ENCODE data around the gene ANTXR2.
"Not testable (repeated sequence)": the region's sequence is repeated elsewhere in the genome, so short reads cannot be mapped to it uniquely, and the experiment has no call there.

Gene ANTXR2

DNA sequence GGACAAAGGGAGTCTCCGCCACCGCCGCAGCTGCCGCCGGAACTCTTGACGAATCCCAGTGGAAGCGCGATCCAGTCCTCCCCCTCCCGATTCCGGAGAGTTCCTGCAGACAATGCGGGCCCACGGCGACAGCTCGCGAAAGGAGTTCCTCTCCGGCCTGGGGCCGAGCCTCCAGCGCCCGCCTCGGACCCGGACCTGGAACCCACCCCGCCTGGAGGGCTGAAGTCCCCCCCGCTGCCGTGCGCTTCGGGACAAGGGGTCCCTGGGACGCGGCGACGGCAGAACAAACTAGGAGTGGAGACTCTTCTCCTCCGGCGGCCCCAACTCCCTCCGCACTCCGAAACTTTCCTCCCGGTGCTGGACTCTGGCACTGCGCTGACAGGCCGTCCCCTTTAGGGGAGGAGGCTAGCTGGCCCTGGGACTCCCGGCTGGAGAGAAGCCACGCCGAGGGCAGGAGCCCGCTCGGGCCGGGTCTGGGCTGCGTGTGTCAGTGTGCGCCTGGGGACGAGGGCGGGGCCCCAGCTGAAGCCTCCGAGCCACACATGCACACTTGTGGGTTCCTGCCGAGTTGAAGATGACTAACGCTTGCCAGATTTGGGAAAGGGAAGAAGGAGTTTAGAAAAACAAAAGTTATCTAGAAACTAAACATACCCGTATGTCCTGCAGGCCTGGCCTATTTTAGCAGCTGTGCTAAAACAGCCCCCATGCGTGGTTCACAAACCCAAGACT lies at the start of gene ANTXR2:
Gene ANTXR2 (minus strand): TSS at position 486 of the 729 bp plus-strand sequence. CDS start 669 bp downstream, outside the sequence.
- TF ChIP-seq, protein P1, sequence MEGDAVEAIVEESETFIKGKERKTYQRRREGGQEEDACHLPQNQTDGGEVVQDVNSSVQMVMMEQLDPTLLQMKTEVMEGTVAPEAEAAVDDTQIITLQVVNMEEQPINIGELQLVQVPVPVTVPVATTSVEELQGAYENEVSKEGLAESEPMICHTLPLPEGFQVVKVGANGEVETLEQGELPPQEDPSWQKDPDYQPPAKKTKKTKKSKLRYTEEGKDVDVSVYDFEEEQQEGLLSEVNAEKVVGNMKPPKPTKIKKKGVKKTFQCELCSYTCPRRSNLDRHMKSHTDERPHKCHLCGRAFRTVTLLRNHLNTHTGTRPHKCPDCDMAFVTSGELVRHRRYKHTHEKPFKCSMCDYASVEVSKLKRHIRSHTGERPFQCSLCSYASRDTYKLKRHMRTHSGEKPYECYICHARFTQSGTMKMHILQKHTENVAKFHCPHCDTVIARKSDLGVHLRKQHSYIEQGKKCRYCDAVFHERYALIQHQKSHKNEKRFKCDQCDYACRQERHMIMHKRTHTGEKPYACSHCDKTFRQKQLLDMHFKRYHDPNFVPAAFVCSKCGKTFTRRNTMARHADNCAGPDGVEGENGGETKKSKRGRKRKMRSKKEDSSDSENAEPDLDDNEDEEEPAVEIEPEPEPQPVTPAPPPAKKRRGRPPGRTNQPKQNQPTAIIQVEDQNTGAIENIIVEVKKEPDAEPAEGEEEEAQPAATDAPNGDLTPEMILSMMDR (IDR thresholded peaks at IDR 0.05; ENCODE audit: low read depth, low read length) = peak; percentile 4
- peak; percentile 98 for DNase-seq (ENCODE audit: low read depth, low spot score)
- H3K4me3 ChIP-seq (ENCODE audit: low read depth, low read length) = peak within 1 kb of the TSS; percentile 87
- in situ Hi-C loops (cut with HindIII; ENCODE audit: low sequenced_read_pairs) = no loop called here

DNA sequence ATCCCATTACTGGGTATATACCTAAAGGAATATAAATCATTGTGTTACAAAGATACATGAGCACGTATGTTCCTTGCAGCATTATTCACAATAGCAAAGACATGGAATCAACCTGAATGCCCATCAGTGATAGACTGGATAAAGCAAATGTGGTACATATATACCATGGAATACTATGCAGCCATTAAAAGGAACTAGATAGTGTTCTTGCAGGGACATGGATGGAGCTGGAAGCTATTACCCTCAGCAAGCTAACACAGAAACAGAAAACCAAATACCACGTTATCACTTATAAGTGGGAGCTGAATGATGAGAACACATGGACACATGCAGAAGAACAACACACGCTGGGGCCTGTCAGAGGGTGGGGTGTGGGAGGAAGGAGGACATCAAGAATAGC lies 48.8 kb upstream of the ANTXR2 start:
- in situ Hi-C loops (cut with HindIII; ENCODE audit: low sequenced_read_pairs); DNase-seq (ENCODE audit: low read depth, low spot score); H3K4me3 ChIP-seq (ENCODE audit: low read depth, low read length): not testable (repeated sequence)

GRCh38 chr4:80119620-80120019 lies 46.6 kb upstream of the ANTXR2 start:
- DNase-seq (ENCODE audit: low read depth, low spot score); H3K4me3 ChIP-seq (ENCODE audit: low read depth, low read length); in situ Hi-C loops (cut with HindIII; ENCODE audit: low sequenced_read_pairs): not testable (repeated sequence)

GRCh38 chr4:80116516-80116915 lies 43.5 kb upstream of the ANTXR2 start:
- no peak for DNase-seq (ENCODE audit: low read depth, low spot score)
- TF ChIP-seq, protein P1 (IDR thresholded peaks at IDR 0.05; ENCODE audit: low read depth, low read length) = no peak
- in situ Hi-C loops (cut with HindIII; ENCODE audit: low sequenced_read_pairs) = no loop called here
- no peak overlapping the region for H3K4me3 ChIP-seq (ENCODE audit: low read depth, low read length)

DNA sequence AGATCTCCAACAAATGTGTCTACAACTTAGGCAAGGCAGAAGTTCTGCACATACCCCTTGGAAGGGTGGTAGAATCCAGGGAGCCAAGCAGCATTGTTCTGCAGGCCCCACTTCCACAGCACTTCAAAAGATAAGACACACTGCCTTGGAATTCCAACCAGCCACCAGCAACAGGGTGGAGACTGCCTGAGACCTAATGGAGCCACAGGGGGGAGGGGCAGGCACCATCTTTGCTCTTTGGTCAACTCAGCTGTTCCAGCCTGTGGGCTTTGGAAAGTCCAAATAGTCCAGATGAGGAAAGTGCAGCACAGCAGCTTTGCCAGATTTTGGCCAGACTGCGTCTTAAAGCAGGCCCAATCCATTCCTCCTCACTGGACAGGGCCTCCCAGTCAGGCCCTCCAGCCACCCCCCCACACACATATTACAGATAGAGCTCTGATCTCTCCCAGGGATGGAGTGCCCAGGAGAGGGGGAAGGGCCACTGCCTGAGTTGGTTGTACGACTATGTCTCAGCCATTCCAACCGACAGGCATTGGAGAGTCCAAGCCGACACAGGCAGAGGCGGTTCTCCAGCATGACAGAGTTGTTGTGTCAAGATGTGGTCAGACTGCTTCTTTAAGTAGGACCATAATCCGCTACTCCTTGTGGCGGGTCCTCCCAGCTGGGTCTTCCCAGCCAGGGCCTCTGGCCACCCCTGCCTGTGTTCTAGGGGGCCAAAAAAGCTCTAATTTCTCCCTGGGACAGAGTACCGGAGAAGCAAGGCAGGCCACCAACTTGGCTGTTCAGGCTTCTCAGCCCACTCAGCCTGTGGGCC lies 42.5 kb upstream of the ANTXR2 start:
- TF ChIP-seq, protein P1 (IDR thresholded peaks at IDR 0.05; ENCODE audit: low read depth, low read length) = no peak
- DNase-seq (ENCODE audit: low read depth, low spot score) = no peak
- in situ Hi-C loops (cut with HindIII; ENCODE audit: low sequenced_read_pairs) = no loop called here

GRCh38 chr4:80114732-80115265 lies 41.8 kb upstream of the ANTXR2 start:
- TF ChIP-seq, protein P1 (IDR thresholded peaks at IDR 0.05; ENCODE audit: low read depth, low read length) = no peak
- DNase-seq (ENCODE audit: low read depth, low spot score) = no peak
- in situ Hi-C loops (cut with HindIII; ENCODE audit: low sequenced_read_pairs) = no loop called here
- no peak overlapping the region for H3K4me3 ChIP-seq (ENCODE audit: low read depth, low read length)

More for the DNA sequence above, 42.5 kb upstream of the ANTXR2 start:
- no peak overlapping the region for H3K4me3 ChIP-seq (ENCODE audit: low read depth, low read length)

DNA sequence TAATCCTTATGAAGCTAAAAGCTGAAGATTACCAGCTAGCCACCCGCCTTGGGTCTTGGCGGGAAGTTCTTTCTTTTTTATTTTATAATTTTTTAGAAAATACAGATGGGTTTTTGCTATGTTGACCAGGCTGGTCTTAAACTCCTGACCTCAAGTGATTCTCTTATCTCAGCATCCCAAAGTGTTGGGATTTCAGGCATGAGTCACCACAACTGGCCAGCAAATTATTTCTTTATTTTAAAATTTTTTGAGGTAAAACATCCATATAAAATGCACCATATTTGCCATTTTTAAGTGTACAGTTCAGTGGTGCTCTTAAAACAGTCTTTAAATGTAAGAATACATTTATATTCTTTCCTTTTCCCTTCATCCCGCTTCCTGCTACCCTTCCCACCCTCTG lies 40.6 kb upstream of the ANTXR2 start:
- TF ChIP-seq, protein P1 (IDR thresholded peaks at IDR 0.05; ENCODE audit: low read depth, low read length) = no peak
- no peak overlapping the region for H3K4me3 ChIP-seq (ENCODE audit: low read depth, low read length)
- DNase-seq (ENCODE audit: low read depth, low spot score) = no peak
- in situ Hi-C loops (cut with HindIII; ENCODE audit: low sequenced_read_pairs) = no loop called here

Data from astrocyte of the spinal cord (primary cell).